ENCODE data around the gene MFRP.

The MFRP gene

GRCh38 chr11:119318240-119319135 lies 28.0 kb downstream of the MFRP start:
- no peak for DNase-seq (ENCODE audit: low read depth in 2 of 2)

DNA sequence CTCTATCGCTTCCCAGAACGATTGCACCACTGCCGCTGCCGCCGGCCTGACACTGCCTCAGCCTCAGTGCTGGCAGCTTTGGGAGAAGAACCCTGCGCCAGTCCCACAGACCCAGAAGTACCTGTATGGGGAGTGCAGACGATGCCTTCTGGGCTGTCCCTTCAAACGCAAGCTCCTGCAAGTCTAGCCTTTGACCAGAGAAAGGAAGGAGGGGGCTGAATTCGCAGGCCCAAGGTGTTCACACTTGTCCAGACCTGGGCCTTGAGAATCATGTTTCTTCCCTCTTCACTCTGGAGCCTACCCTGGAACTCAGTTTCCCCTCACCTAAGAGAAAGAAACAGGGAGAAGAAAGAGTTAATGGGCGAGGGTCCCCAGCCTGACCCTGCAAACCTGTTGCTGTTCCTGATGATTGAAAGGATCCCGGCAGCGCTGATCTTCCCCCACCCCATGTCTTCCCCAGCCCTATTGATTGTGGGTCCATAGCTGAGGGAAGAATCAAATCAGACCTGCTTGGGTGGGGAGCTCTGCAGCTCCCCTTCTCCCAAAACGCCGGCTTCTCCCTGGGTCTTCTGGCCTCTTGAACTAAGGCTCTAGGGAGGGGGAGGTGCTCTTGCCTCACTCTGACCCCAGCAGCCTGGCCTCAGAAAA lies 28.8 kb downstream of the MFRP start:
- no peak for DNase-seq (ENCODE audit: low read depth in 2 of 2)

- no peak for DNase-seq (ENCODE audit: low read depth in 2 of 2)
Measured at GRCh38 chr11:119316729-119317591, 29.5 kb downstream of the MFRP start, which contains the start of gene MCAM. TSS of gene MCAM (minus strand) at chr11:119317130. CDS start at chr11:119317101, 29 bp downstream.

DNA sequence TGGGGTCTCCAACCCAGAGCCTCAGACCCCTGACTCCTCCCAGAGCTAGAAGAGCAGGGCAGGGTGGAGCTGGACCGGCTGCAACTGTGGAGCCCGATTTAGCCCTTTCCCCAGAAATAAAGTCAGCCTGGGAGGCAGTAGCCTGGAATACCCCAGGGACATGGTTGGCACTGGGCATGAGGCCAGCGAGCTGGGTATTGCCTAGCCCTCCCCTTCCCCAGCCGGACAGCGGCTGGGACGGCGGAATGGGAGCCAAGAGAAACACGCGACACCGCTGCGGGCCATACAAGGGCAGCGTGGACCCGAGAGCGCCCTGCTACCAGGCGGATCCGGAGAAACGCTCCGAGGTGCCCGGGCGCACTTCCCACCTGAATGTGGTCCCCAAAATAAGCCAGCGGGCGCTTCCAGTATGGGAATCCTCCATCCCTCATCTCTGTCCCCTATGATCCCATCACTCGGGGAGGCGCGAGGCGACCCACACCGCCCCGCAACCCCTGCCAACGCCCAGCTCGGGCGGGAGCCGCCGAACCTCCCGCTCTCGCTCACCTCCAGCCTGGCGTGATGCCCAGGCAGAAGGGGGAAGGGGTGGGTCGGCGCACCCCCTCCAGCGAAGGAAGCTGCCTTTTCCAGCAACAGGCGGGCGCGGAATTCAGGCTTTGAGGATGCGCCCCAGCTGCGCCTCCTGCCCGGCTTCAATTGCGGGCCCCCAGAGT lies 30.3 kb downstream of the MFRP start:
- DNase-seq (ENCODE audit: low read depth in 2 of 2), result no peak

DNA sequence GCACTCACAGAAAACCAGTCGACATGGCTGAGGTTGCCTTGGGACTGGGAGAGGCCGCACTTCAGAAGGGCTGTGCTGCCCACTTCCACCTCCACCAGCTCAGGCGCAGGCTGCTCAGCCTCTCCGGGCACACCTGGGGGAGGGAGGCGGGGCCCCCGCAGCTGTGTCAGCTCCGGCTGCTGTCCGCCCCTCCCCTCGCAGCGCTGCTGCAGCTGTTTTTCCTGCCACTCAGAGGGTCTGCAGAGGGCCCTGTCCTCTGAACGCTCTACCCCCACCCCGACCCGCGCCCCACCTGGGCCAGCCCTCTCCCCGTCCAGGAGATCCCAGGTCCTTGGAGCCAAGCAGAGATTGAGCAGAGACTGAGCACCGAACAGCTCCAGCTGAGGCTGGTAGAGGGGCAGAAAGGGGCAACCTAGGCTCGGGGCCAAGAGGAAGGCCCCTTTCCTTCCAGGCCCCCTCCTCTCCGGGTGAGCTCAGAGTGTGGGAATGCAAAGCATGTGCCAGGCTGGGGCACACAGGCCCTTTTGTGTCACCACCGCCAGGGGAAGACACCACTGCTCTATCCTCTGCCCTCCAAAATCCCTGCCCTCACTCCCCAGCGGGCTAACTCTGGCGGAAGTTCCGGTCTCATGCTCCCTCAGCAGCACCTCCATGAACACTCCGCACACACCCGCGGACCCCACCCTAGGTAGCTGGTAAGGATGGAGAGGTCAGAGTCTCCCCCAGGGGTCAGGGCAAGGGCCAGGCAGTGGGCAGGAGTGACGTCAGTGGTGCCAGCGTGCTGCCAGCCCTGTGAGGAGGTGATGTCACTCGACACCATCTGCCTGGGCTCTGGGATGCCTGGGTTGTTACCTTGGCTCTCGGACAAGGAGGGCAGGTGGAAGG lies 31.1 kb downstream of the MFRP start:
- peak in 1 of 2 donors; percentile 45 for DNase-seq (ENCODE audit: low read depth in 2 of 2)

DNA sequence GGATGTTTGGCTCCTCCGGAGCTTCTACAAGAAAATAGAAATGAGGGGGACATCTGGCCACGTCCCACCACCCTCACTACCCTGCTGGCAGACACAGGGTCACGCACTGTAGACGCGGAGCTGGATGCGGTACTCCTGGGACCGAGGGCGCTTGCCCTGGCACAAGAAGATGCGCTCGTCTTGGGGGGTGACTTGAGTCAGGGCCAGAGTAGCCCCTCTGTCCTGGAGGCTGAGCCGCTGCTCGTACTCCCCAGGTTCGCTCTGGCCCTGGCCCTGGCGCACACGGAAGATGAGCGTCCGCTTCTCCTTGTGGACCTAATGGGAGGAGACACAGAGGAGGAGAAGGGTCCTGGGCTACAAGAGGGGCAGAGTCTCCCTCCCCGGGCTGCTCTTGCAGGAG lies 31.8 kb downstream of the MFRP start:
- no peak for DNase-seq (ENCODE audit: low read depth in 2 of 2)

DNA sequence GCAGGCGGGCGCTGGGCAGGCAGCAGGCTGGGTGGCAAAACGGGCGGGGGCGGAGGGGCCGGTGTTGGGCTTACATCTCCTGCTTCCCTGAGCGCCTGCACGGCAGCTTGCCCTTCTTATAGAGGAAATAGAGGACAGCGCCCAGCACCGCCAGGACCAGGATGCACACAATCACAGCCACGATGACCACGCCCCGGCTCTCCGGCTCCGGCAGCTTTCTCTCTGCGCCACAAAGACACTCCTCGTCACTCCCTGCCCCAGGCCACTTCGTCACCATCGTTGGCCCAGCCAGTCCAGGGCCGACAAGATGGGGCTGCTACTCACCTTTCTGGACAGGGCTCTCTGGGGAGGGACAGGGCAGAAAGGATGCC lies 35.8 kb downstream of the MFRP start:
- DNase-seq (ENCODE audit: low read depth in 2 of 2), result no peak

- DNase-seq (ENCODE audit: low read depth in 2 of 2), result no peak
Measured at GRCh38 chr11:119309953-119310681, 36.4 kb downstream of the MFRP start.

DNA sequence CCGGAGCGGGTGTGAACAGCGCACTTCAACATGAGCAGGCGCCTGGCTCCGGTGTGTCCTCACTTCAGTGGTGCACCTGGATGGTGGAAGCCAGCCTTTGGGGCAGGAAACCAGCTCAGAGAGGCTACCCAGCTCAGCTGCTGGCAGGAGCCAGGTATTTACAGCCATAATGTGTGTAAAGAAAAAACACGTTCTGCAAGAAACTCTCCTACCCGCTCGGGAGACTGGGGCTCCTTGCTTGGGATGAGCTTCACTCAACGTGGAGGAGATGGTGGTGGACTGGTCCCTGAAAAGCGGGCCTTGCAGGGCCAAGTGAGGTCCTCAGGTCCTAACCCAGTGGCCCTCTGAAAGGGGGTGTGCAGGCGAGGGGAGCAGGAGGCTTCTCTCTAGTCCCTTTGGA lies 37.1 kb downstream of the MFRP start:
- no peak for DNase-seq (ENCODE audit: low read depth in 2 of 2)

DNA sequence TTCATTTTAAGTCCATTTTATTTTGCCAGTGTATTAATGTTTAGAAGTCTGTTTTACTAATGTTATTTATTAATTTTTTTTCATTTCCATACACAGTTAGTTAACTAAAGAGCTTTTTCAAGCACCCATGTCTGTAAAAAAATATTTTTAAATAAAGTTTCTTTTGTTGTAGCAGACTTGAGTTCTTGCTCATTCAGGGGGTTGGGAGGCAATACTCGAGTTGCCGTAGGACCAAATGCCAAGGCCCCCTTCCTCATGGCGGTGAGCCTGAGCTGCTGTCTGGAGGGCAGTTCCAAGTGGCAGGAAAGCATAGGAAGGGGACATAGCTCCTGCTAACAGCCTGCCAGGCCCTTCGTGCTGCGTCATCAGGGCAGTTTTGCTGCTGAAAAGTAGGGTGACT lies 38.5 kb downstream of the MFRP start:
- DNase-seq (ENCODE audit: low read depth in 2 of 2), result no peak

DNA sequence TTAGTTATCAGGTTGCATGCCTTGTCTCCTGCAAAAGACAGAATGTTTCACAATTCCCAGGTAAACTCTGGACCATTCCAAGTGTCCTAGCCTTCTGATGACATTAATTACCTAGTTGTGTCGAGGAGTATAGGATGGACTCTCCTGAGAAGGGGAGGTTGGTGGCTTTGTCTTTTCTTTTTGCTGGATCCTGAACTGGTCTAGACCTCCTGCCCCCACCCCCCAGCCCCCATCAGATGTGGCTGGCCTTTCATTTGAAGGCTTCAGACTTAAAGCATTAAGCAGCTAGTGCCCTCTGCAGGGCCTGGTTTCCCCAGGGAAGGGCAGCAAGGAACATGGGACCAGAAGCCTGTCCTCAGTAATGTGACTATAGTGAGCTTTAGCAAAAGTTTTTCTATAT lies 39.3 kb downstream of the MFRP start:
- DNase-seq (ENCODE audit: low read depth in 2 of 2), result no peak

- no peak for DNase-seq (ENCODE audit: low read depth in 2 of 2)
Measured at GRCh38 chr11:119306373-119306890, 40.1 kb downstream of the MFRP start.

DNA sequence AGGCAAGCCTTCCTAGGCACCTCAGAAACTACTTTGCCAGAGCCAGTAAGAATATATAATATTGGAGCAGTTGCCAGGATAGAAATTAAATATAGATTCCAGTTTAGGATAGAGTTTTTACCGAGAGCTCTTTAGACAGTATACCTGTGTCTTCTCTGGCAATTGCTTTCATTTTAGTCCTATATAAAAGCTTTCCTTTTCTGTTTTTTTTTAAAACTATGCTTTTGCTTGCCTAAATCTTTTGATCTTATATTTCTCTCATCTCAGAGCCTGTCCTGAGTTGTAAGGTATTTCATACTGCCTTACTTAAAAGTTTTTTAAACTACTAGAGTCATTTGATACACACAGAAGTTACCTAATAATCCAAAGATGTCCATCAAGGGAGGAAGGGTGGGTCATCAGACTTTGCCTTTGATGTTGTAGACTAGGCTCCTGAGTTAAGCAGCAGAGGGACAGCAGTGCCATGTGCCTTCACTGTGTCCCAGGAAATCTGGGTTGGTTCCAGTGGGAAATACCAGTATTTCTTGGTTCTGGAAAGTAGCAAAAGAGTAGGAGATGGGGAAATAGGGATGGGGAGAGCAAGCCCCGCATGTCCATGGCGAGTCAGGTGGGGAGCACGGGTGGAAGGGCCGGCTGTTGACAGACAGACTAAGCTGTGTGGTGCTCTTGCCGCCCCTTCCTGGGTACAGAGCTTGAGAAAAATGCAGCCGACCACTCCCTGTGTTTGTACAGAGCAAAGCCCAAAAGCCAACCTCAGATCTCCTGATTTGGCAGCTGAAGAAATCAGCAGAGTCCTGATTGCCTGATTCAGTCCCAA lies 40.7 kb downstream of the MFRP start:
- no peak for DNase-seq (ENCODE audit: low read depth in 2 of 2)

DNA sequence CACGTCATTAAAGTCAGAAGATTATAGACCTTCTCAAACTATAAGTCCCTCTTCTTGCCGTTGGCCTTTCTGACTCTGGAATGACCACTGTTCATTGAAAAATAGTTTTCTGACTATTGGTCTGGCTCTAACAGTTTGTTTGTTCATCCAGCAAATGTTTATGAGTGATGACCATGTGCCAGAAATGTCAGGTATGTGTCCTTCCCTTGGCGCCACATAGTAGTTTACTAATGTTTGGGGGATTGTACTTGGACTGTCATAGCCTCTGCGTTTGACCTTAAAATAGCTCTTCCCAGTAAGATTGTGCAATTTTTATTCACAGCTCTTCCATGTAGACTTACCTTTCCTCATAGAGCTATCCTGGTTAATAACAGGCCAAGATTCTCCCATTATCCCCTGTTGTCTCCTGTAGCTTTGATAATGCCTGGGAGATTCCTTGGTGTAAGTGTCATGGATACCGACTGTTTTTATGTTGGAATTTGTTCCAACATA lies 43.2 kb downstream of the MFRP start:
- no peak for DNase-seq (ENCODE audit: low read depth in 2 of 2)

DNA sequence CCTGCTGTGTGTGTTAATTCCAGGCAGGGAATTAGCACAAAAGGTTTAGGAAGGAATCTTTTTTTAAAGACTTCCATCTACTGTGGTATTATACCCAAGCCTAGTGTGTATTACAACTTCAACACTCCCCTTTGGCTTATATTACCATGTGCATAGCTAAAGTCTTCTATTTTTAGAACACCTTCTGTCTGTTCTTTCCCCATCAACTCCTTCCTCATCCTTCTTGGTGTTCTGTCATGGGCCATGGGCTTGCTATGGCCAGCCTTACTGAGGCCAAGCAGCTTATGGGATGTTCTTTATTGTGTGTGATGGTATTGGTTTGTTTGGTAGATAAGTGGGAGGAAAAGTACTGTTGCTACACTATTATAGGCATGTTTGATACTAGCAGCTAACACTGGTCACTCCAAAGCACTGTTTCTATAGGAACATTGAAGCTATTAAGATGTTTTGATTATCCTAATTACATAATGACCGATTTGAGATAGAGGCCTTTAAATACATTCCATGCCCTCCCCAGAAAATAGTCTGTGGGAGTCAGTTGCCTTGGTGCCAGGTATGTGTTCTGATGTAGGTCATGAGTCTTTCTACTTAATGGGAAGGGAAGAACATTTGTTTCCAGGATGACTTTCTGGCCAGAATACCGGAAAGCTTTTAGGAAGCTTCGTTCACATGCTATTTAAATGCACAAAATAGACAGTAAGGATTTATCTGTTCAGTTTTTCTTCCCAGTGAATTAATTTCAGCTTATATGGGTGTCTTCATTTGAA lies 46.1 kb downstream of the MFRP start:
- no peak for DNase-seq (ENCODE audit: low read depth in 2 of 2)

DNA sequence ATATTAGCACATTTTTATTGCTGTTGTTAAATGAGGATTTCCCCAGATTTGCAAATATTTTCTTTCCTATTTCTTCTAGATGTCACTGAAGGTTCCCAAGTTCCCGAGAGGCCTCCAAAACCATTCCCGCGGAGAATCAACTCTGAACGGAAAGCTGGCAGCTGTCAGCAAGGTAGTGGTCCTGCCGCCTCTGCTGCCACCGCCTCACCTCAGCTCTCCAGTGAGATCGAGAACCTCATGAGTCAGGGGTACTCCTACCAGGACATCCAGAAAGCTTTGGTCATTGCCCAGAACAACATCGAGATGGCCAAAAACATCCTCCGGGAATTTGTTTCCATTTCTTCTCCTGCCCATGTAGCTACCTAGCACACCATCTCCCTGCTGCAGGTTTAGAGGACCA lies 47.1 kb downstream of the MFRP start:
- DNase-seq (ENCODE audit: low read depth in 2 of 2), result no peak

DNA sequence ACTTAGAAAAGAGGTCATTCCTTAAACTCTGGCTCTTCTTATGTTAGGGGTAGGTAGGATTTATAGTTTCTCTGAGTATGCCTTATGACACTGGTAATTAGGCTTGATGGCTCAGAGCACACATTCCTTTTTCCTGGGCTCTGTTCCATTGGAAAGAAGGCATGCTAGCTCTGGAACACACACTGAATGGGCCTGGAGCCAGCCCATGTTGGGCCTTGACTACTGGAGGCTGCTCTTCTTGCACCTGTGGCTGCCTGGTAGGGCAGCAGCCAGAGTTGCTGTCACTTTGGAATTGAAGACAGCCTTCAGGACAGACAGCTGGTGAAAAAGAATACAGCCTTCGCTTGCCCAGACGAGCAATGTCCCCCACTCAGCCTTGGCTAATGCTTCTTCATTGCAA lies 47.8 kb downstream of the MFRP start:
- DNase-seq (ENCODE audit: low read depth in 2 of 2), result no peak

DNA sequence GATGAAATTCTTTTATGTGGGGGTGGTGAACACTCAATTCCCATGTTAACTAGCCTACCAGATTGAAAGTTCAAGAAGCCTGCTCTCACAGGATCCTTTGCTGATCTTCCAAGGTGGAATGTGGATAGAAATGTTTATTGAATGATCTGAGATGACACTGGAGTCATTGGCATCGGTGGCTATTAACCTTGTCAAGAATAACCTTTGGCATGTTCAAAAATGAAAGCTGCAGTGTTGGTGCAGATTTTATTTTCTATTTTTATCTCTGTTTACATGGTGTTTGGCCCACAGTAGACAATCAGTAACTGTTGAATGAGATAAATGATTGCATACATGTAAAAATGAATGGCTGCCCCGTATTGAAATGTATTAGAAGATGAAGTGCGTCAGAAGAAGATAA lies 48.6 kb downstream of the MFRP start:
- no peak for DNase-seq (ENCODE audit: low read depth in 2 of 2)

Measured in stimulated activated CD4-positive, alpha-beta T cell treated with anti-CD3 and anti-CD28 coated beads, Interleukin-15, amount 100 ng/mL, for 48 hours (primary cell).